Measurements from ENCODE around the gene RBPMS2.

GRCh38 chr15:64762546-64762945, 12.8 kb downstream of the RBPMS2 start:
- TF ChIP-seq CTCF (IDR thresholded peaks at IDR 0.05) (no peak), EZH2 (IDR thresholded peaks at IDR 0.05; ENCODE audit: borderline replicate concordance, insufficient read depth, low read depth, low read length, poor library complexity, severe bottlenecking) (no peak)

Data from B cell (primary cell).